ENCODE data around the gene LPO.

The LPO gene

GRCh38 chr17:58228679-58229078, 9.7 kb upstream of the LPO start:
- no peak for DNase-seq

GRCh38 chr17:58229384-58229783, 9.0 kb upstream of the LPO start:
- no peak for DNase-seq

- no peak for DNase-seq
Observed at GRCh38 chr17:58229881-58230280, 8.5 kb upstream of the LPO start.

GRCh38 chr17:58231641-58232040, 6.7 kb upstream of the LPO start:
- DNase-seq: no peak

GRCh38 chr17:58232707-58233156, 5.7 kb upstream of the LPO start:
- DNase-seq: peak in 5 of 58 donors; percentile 4 to 40 (median 8)

- no peak for DNase-seq
Observed at GRCh38 chr17:58233543-58233942, 4.8 kb upstream of the LPO start.

GRCh38 chr17:58234512-58234911, 3.9 kb upstream of the LPO start:
- no peak for DNase-seq

- DNase-seq: no peak
Observed at GRCh38 chr17:58235821-58236220, 2.6 kb upstream of the LPO start.

GRCh38 chr17:58236394-58236793, 2.0 kb upstream of the LPO start:
- DNase-seq: no peak

- no peak for DNase-seq
Observed at GRCh38 chr17:58239987-58240386, 1.6 kb downstream of the LPO start.

GRCh38 chr17:58242171-58242784, 3.9 kb downstream of the LPO start:
- no peak for DNase-seq

GRCh38 chr17:58244963-58245362, 6.6 kb downstream of the LPO start:
- no peak for DNase-seq

GRCh38 chr17:58245428-58246103, 7.2 kb downstream of the LPO start:
- no peak for DNase-seq

GRCh38 chr17:58246104-58246740, 7.8 kb downstream of the LPO start:
- no peak for DNase-seq

- DNase-seq: no peak
Observed at GRCh38 chr17:58246781-58247180, 8.4 kb downstream of the LPO start.

GRCh38 chr17:58247511-58248363, 9.4 kb downstream of the LPO start:
- no peak for DNase-seq

- no peak for DNase-seq
Observed at GRCh38 chr17:58248955-58249269, 10.5 kb downstream of the LPO start.

- DNase-seq: peak in 55 of 58 donors; percentile 14 to 77 (median 53)
Observed at GRCh38 chr17:58249270-58250133, 11.1 kb downstream of the LPO start.

- DNase-seq: no peak
Observed at GRCh38 chr17:58250344-58251011, 12.1 kb downstream of the LPO start.

- DNase-seq: no peak
Observed at GRCh38 chr17:58252141-58252540, 13.8 kb downstream of the LPO start.

Measured in anterior cingulate cortex (tissue), 58 donors.